ENCODE results near the gene IGHMBP2. TPM values are rescaled to one million over a fixed set of nuclear protein-coding genes. Genes with fewer than 3 reads are reported as not detected.

Gene IGHMBP2
- total and polyA plus RNA-seq, 9 of the 15 experiments (the other 6 are each of a cell fraction or from before 2014, with no cell fraction given) = 1.6 to 24.8 (median 14.5) TPM

GRCh38 chr11:68976095-68976494 lies 72.4 kb downstream of the IGHMBP2 start:
- Histone ChIP-seq H3K79me2 (ENCODE audit: control insufficient read depth, insufficient read depth, low read length) (no peaks in the 10 kb centered on the region), H3K9me3 (replicated peaks; ENCODE audit: control insufficient read depth, insufficient read depth, low read depth, low read length) (no peaks in the 10 kb centered on the region), H3K27ac (ENCODE audit: extremely low read depth, low read depth, low read length) (no peak overlapping the region), H3K9me1 (ENCODE audit: control insufficient read depth, insufficient read depth, low read length) (no peaks in the 10 kb centered on the region), H4K20me1 (replicated peaks; ENCODE audit: control insufficient read depth, insufficient read depth, low read length) (no peaks in the 10 kb centered on the region), H3K27me3 (ENCODE audit: control insufficient read depth in 2 of 2, insufficient read depth in 2 of 2, low read length in 2 of 2) (peaks cover 26 to 49% of the 10 kb centered on the region in 2 experiments), H3K9ac (ENCODE audit: insufficient read depth in 1 of 2, low read depth in 2 of 2, low read length in 2 of 2) (no peak overlapping the region), H2AFZ (ENCODE audit: low read depth, low read length) (no peak overlapping the region), H3K4me3 (no peak overlapping the region), H3K36me3 (ENCODE audit: control insufficient read depth, insufficient read depth, low read length) (no peaks in the 10 kb centered on the region), H3K4me2 (ENCODE audit: insufficient read depth, low read length) (no peak overlapping the region), H3K4me1 (replicated peaks in 1 of 2; ENCODE audit: control insufficient read depth in 2 of 2, insufficient read depth in 2 of 2, low read length in 2 of 2) (peaks cover 5 to 15% of the 10 kb centered on the region in 2 experiments; a peak in 3 of 5 replicates)
- no peak for DNase-seq (ENCODE audit: extremely low read depth in 1 of 4, low spot score in 3 of 4)
- WGBS (ENCODE audit: insufficient coverage, low coverage, missing lambda C conversion rate) = 4% methylated on average over 4 of the region's 4 CpGs
- BruUV-seq (replicated peaks) = no TSS peak
- TF ChIP-seq MCM5 (IDR thresholded peaks at IDR 0.05; ENCODE audit: low read depth) (no peak), CTBP1 (IDR thresholded peaks at IDR 0.05; ENCODE audit: borderline replicate concordance) (peak; percentile 55; the same call in 1 of the 2 replicates), GABPA (tag; conservative IDR thresholded peaks at IDR 0.05; ENCODE audit: low read depth) (peak; percentile 51), NCOA4 (IDR thresholded peaks at IDR 0.05; ENCODE audit: partially characterized antibody) (no peak), ZNF282 (CRISPR knock-in tag; IDR thresholded peaks at IDR 0.05) (no peak), SOX6 (IDR thresholded peaks at IDR 0.05) (peak; percentile 37; the same call in 1 of the 2 replicates), BRD4 (IDR thresholded peaks at IDR 0.05) (no peak), TSHZ1 (CRISPR knock-in tag; IDR thresholded peaks at IDR 0.05) (no peak), TARDBP (IDR thresholded peaks at IDR 0.05) (no peak), YY1 (IDR thresholded peaks at IDR 0.05; ENCODE audit: borderline replicate concordance in 1 of 3, control insufficient read depth in 1 of 3, extremely low read depth in 1 of 3, insufficient read depth in 3 of 3, insufficient read length in 1 of 3, insufficient replicate concordance in 2 of 3, low read depth in 1 of 3, low read length in 2 of 3) (peak in 1 of 3 experiments; percentile 23), IRF2 (CRISPR knock-in tag; IDR thresholded peaks at IDR 0.05) (no peak)
- TF ChIP-seq, protein P1, sequence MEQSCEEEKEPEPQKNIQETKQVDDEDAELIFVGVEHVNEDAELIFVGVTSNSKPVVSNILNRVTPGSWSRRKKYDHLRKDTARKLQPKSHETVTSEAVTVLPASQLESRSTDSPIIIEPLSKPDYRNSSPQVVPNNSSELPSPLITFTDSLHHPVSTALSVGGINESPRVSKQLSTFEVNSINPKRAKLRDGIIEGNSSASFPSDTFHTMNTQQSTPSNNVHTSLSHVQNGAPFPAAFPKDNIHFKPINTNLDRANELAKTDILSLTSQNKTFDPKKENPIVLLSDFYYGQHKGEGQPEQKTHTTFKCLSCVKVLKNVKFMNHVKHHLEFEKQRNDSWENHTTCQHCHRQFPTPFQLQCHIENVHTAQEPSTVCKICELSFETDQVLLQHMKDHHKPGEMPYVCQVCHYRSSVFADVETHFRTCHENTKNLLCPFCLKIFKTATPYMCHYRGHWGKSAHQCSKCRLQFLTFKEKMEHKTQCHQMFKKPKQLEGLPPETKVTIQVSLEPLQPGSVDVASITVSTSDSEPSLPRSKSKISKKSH (CRISPR knock-in tag; IDR thresholded peaks at IDR 0.05) = no peak
- TF ChIP-seq, protein P2, sequence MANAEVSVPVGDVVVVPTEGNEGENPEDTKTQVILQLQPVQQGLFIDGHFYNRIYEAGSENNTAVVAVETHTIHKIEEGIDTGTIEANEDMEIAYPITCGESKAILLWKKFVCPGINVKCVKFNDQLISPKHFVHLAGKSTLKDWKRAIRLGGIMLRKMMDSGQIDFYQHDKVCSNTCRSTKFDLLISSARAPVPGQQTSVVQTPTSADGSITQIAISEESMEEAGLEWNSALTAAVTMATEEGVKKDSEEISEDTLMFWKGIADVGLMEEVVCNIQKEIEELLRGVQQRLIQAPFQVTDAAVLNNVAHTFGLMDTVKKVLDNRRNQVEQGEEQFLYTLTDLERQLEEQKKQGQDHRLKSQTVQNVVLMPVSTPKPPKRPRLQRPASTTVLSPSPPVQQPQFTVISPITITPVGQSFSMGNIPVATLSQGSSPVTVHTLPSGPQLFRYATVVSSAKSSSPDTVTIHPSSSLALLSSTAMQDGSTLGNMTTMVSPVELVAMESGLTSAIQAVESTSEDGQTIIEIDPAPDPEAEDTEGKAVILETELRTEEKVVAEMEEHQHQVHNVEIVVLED (CRISPR knock-in tag; IDR thresholded peaks at IDR 0.05) = no peak
- TF ChIP-seq, protein P3, sequence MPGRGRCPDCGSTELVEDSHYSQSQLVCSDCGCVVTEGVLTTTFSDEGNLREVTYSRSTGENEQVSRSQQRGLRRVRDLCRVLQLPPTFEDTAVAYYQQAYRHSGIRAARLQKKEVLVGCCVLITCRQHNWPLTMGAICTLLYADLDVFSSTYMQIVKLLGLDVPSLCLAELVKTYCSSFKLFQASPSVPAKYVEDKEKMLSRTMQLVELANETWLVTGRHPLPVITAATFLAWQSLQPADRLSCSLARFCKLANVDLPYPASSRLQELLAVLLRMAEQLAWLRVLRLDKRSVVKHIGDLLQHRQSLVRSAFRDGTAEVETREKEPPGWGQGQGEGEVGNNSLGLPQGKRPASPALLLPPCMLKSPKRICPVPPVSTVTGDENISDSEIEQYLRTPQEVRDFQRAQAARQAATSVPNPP (IDR thresholded peaks at IDR 0.05; ENCODE audit: borderline replicate concordance, insufficient read depth, insufficient read length) = no peak
- no peak for ATAC-seq
- in situ Hi-C loops (cut with MboI) (no loop called here), intact Hi-C loops (cut with micrococcal nuclease) (no loop called here)
- no peak for FAIRE-seq
- ChIA-PET POLR2A (no interaction called here), CTCF (ENCODE audit: low intra/inter-chr PET ratio) (interaction anchor here (1.1 kb wide), 1 partner anchor 1120 kb away, joined by 3 read pairs; no protein-coding TSS in a partner anchor)
